ENCODE data around the gene EPDR1.
"Not testable (repeated sequence)": the region's sequence is repeated elsewhere in the genome, so short reads cannot be mapped to it uniquely, and the experiment has no call there.

EPDR1 gene

GRCh38 chr7:37930226-37930948, 9.9 kb downstream of the EPDR1 start:
- DNase-seq: no peak

DNA sequence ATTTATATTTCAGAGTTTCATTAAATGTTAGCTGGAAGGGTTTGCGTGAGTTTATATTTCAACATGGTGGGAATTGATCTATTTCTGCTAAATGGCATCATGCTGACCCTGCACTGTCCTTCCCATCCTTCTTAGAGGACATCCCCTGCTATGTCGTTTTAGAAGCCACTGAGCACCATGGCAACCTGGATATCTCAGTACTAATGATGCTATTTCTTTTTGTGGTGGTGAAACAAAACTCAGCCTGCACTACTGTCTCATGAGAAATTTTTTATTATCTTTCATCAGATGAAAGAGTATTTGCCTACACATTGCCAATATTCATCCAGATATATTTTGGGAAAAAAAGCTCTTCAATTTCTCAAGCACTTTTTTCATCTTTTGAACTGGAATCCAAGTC, 12.1 kb downstream of the EPDR1 start:
- DNase-seq: no peak

DNA sequence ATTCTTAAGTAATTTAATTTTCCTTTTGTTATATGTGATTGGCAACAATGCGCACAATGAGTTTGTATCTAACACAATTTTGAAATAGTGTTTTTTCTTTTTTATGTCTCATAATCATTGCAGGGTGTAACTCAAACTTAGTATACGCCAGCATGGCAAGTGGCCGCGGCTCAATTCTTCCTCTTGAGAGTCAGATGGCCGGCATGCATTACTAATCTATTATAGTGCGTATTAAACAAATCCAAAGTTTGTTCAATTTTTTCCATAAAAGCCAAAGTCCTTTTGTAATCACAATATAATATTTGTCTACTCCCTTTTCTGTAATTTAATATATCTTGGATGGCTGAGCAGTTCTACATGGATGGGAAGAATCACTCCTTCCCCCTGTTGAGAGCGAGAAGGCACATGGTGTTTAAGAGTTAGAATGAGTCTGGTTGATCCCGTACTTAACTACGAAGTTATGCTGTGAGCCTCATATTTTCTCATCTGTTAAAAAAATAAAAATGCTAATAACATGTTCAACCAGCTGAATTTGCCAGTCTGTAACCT, 12.7 kb downstream of the EPDR1 start:
- DNase-seq: no peak

GRCh38 chr7:37942934-37943610, 22.6 kb downstream of the EPDR1 start:
- DNase-seq: no peak

DNA sequence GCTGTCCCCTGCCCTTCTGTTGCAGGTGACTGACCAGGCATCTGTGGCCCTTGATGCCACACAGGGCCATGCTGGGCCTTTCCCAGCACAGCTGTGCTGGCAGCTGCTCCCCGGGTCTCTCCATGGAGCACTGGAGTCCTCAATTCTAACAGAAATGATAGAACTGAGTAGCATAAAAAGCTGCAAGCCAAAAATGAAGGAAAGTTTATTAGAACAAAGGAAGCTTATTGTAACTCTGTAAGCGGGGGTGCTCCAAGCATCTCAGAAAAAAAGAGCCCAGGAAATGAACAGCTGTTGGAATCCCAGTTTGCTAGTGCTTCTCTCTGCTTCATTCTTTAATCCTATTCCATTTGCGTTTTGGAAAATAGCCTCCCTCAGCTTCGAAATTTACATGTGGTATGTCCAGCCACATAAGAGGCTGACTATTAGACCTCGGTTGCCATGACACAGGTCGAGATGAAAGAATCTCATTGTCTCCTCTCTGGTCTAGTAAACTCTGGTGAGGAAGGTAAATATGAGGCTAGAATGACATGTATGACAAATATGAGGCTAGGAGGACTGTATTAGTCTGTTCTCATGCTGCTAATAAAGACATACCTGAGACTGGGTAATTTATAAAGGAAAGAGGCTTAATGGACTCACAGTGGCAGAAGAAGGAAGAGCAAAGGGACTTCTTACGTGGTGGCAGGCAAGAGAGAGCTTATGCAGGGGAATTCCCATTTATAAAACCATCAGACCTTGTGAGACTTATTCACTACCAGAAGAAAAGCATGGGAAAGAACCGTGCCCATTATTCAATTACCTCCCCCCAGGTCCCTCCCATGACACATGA, 23.7 kb downstream of the EPDR1 start:
- no peak for DNase-seq

DNA sequence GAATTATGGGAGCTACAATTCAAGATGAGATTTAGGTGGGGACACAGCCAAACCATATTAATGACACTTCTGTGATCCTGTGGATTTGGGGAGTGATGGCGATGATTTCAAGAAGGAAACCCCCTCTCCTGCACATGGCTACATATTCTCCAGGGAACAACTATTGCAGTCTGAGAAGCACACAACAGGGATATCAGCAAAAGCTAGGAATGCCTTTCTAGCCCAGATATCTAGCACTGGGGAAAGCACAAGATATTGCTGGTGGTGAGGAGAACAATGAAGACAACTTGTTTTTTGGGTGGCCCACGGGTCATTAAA, 24.3 kb downstream of the EPDR1 start:
- no peak for DNase-seq

- DNase-seq: no peak
Observed at GRCh38 chr7:37945336-37945735, 24.9 kb downstream of the EPDR1 start.

DNA sequence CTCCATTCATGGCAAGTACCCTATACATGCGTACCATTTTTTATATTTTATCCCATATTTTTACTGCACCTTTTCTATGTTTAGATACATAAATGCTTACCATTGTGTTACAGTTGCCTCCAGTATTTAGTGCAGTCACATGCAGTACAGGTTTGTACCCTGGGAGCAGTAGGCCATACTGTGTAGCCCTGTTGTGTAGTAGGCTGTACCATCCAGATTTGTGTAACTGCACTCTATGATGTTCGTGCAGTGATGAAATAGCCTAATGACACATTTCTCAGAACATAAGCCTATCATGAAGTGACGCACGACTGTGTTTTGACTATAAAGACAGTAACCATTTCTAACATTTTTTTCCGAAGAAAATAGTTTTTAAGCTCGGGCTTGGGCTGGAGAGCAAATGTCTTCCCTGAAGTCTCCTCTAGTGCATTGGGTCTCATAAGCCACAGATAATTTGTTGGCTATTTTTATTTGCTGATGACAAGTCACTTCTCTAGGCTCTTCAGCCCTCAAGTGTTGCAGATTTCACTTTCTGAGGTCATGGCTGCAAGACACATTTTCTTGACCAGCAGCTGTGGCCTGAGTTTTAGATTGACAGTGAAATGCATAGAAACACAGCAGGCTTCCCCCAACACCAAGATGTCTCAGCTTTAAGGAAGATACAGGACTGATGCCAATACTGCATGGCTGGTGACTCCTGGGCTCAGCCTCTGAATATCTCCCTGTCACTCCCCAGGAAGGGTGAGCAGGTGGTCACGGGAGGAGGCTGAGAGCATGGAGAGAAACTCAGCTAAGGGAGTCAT, 26.9 kb downstream of the EPDR1 start:
- no peak for DNase-seq

DNA sequence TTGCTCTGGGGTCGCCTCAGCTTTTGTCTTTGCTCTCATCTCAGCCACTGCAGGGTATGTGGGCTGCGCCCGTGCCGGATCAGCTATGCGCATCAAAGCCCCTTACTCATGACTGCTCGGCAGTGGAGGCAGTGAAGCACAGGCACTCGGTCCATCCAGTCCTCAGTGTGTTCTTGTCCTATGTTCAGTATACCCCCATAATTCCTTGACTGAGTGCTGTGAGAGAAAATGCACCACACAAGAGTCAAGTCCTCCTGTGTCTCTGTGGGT, 27.4 kb downstream of the EPDR1 start:
- DNase-seq: no peak

DNA sequence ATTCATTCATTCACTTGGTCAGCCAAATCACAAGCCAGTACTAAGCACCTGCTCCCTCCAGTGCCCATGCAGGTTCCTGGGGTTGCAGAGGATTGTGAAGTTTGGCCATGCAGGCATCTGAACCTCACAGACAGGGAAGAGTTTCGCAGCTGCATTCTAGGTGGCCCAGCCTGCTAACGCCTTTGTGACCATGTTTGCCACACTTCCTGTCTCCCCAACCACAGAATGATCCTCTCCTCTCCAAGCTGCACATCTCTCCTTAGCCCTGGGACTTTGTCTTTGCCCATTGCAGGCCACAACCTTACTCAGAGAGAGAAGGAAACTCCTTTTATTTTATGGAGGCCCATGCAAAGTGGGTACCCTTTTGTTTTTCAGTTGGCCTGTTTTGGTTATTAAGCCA, 31.8 kb downstream of the EPDR1 start:
- DNase-seq: no peak

- DNase-seq: not testable (repeated sequence)
Observed at GRCh38 chr7:37954217-37954616, 33.8 kb downstream of the EPDR1 start.

GRCh38 chr7:37956791-37957190, 36.4 kb downstream of the EPDR1 start:
- DNase-seq: no peak

- no peak for DNase-seq
Observed at GRCh38 chr7:37957221-37957970, 37.0 kb downstream of the EPDR1 start.

- DNase-seq: no peak
Observed at GRCh38 chr7:37960483-37960882, 40.0 kb downstream of the EPDR1 start.

DNA sequence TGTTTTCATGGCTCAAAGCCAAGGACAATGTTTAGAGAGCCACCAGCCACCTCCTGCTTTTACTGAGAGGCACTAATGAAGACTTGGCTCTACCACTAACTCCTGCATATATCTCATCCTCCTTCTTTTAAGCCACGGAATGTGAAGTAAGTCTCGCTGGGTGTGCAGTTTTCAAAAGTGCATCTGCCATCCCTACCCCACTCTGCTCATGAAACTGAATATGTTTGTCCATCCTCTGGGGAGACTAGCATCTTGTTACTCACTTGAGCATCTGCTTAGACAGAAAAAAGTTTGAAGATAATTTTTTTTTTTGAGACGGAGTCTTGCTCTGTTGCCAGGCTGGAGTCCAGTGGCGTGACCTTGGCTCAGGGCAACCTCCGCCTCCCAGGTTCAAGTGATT, 40.8 kb downstream of the EPDR1 start:
- DNase-seq: no peak

- DNase-seq: no peak
Observed at GRCh38 chr7:37964196-37964595, 43.8 kb downstream of the EPDR1 start.

DNA sequence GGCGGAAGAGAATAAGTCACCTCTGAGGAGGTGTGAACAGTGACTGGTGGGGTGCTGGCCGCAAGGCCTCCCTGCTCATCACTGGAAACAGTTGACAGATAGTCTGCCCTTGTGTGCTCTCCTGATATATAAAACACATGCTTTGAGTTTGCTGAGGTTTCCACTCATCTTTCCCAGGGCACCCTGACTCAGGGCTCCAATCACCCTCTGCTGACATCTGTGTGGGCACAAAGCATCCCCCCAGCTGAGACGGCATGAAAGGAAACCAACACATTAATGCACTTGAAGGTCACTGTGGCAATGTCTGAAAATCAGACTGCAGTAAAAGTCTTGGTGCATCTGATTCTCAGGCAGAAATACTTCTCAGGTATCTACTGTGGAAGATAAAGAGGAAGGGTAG, 49.8 kb downstream of the EPDR1 start:
- no peak for DNase-seq

DNA sequence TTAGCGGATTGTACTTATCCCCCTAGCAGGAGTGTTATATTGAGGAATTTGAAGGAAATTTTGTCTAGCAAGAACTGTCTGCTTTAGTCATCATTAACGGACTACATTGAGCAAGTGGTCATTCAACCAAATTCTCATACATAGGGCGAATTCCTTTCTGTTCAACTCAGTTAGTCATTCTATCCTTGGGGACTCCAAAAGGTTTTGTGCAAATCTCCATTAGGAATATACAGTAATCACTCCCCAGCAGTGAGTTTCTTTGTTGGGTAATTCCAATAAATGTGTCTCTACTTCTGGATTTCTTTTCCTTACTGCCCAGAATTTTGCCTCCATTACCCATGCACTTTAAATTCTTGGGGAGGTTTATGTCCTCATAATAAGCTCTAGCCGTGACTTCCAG, 51.1 kb downstream of the EPDR1 start:
- DNase-seq: no peak

- no peak for DNase-seq
Observed at GRCh38 chr7:37973915-37974314, 53.5 kb downstream of the EPDR1 start.

DNA sequence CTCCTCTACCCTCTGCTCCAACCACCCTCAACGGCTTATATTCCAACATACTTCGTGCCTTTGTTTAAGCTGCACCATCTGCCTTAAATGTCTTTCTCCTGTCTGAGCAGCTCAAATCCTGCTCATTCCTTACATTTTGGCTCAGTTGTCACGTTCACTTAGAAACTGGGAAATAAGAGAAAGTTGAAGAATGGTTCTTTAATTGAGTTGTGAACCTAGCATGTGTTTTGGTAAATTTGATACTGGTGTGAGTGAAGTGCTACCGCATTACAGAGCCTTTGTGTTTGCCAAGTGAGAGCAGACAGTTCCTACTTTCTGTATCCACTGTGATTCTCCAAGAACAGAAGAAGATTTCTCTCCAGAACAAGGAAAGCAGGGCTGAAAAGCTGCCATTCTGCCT, 54.3 kb downstream of the EPDR1 start:
- DNase-seq: no peak

DNA sequence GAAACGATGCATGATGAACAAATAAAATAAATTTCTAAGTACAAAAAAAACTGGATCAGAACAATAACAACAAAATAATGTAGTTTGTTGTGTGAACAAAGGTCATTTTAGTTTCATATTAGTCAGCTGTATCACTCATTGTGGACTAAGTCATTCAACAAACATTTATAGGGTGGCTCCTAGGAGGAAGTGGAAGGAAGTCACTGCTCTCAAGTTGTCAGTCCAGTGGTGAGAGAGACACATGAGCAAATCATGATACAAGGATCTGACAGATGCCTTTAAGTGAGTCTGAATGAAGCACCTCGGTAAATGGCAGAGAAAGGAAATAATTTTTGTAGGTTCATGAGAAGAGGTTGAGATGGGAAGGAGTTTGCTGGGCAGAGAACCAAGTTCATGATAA, 56.8 kb downstream of the EPDR1 start:
- no peak for DNase-seq

GRCh38 chr7:37981664-37982063, 61.2 kb downstream of the EPDR1 start:
- no peak for DNase-seq

All from effector CD4-positive, alpha-beta T cell (primary cell).